Measurements from ENCODE around the gene DDX17. TPM values are rescaled to one million over a fixed set of nuclear protein-coding genes. Genes with fewer than 3 reads are reported as not detected.
A peak's percentile ranks its signal among the peaks of the same experiment; 100 is the strongest.

DDX17 gene
- total RNA-seq, 1 donor: 496 TPM

DNA sequence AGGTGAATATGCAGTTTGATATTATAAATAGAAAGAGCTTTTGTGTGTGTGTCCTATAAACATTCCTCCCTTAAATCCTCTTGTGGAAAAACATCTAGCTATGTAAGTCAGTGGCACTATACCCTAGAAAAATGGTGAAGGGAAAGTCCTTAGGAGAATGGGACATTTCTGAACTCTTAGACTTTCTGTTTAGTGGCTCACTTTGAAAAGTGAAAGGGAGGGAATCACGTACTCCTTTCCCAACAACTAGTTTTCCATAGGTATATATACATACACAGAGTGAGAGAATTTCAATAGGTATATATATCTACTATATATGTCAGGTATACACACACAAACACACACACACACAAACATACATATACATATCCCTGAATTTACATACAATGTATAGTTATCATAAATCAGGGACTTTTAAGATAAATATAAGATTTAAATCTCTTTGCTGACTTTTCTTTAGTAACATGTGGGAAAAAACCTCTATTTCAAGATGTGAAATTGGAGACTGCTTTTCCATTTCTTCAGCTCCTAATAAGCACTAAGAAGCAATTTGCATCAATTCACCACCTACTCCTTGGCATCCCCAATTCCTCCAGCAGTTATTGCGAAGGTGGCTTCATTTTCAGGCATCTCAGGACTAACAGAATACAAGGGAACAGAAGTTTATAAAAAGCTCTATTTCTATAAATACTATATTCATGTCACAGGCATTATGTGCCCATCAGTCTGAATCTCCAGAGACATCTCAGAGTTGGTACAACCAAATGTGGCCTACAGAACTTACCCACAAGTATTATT, 13.5 kb upstream of the DDX17 start:
- no peak overlapping the region for H2AFZ ChIP-seq (ENCODE audit: low read length)
- H3K79me2 ChIP-seq (ENCODE audit: insufficient read depth, low read length): no peaks in the 10 kb centered on the region
- TF ChIP-seq, protein P1, sequence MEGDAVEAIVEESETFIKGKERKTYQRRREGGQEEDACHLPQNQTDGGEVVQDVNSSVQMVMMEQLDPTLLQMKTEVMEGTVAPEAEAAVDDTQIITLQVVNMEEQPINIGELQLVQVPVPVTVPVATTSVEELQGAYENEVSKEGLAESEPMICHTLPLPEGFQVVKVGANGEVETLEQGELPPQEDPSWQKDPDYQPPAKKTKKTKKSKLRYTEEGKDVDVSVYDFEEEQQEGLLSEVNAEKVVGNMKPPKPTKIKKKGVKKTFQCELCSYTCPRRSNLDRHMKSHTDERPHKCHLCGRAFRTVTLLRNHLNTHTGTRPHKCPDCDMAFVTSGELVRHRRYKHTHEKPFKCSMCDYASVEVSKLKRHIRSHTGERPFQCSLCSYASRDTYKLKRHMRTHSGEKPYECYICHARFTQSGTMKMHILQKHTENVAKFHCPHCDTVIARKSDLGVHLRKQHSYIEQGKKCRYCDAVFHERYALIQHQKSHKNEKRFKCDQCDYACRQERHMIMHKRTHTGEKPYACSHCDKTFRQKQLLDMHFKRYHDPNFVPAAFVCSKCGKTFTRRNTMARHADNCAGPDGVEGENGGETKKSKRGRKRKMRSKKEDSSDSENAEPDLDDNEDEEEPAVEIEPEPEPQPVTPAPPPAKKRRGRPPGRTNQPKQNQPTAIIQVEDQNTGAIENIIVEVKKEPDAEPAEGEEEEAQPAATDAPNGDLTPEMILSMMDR (IDR thresholded peaks at IDR 0.05; ENCODE audit: extremely low read depth, low read depth, low read length): no peak
- no peak overlapping the region for H3K4me3 ChIP-seq (ENCODE audit: insufficient read depth, low read length)
- H3K27me3 ChIP-seq (ENCODE audit: insufficient read depth, low read length): no peaks in the 10 kb centered on the region
- peak; percentile 39 for DNase-seq (ENCODE audit: insufficient read length, low spot score, missing footprints)
- no peaks in the 10 kb centered on the region for H3K4me1 ChIP-seq (ENCODE audit: insufficient read depth, low read length)
- H3K9me3 ChIP-seq (ENCODE audit: low read depth, low read length): no peaks in the 10 kb centered on the region
- no peak overlapping the region for H3K27ac ChIP-seq (ENCODE audit: low read depth, low read length)
- no peaks in the 10 kb centered on the region for H4K20me1 ChIP-seq (ENCODE audit: insufficient read depth, low read length)
- no peak overlapping the region for H3K4me2 ChIP-seq (ENCODE audit: insufficient read depth, low read length)
- H3K36me3 ChIP-seq (ENCODE audit: insufficient read depth, low read length): no peaks in the 10 kb centered on the region

DNA sequence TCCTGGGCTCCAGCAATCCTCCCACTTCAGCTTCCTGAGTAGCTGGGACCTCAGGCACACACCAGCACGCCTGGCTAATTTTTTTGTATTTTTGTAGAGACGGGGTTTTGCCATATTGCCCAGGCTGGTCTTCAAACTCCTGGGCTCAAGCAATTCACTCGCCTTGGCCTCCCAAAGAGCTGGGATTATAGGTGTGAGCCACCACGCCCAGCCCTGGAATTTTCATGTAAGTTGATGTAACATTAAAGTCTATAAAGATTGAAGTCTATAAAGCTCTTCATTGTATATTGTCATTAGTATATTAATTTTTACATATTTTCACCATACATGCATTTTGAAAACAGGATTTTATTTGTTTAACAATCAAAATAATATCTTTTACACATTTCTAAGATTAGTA, 12.5 kb upstream of the DDX17 start:
- H3K27ac ChIP-seq (ENCODE audit: low read depth, low read length): no peak overlapping the region
- no peaks in the 10 kb centered on the region for H3K9me3 ChIP-seq (ENCODE audit: low read depth, low read length)
- TF ChIP-seq, protein P1 (IDR thresholded peaks at IDR 0.05; ENCODE audit: extremely low read depth, low read depth, low read length): no peak
- no peaks in the 10 kb centered on the region for H3K79me2 ChIP-seq (ENCODE audit: insufficient read depth, low read length)
- no peak overlapping the region for H3K4me2 ChIP-seq (ENCODE audit: insufficient read depth, low read length)
- no peaks in the 10 kb centered on the region for H3K36me3 ChIP-seq (ENCODE audit: insufficient read depth, low read length)
- no peaks in the 10 kb centered on the region for H3K4me1 ChIP-seq (ENCODE audit: insufficient read depth, low read length)
- no peaks in the 10 kb centered on the region for H4K20me1 ChIP-seq (ENCODE audit: insufficient read depth, low read length)
- H2AFZ ChIP-seq (ENCODE audit: low read length): no peak overlapping the region
- H3K4me3 ChIP-seq (ENCODE audit: insufficient read depth, low read length): no peak overlapping the region
- no peaks in the 10 kb centered on the region for H3K27me3 ChIP-seq (ENCODE audit: insufficient read depth, low read length)
- DNase-seq (ENCODE audit: insufficient read length, low spot score, missing footprints): peak; percentile 32

DNA sequence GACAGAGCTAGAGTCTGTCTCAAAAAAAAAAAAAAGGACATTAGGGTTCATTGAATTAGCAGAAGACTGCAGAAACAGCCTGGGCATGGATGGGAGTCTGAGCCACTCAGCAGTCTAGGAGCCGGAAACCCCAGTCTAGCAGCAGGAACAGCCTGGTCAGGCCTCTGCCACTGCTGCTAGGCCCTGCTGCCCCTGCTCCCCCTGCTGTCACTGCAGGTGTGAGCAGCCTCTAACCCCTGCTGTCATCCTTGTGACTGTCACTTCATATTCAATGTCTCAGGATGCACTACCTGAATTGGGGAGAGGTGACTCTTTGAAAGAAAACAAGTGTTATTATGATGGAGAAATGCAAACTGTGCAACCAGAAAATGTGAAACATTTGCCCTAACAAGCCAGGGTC, 7.0 kb upstream of the DDX17 start:
- no peak for DNase-seq (ENCODE audit: insufficient read length, low spot score, missing footprints)
- no peak overlapping the region for H2AFZ ChIP-seq (ENCODE audit: low read length)
- no peaks in the 10 kb centered on the region for H3K79me2 ChIP-seq (ENCODE audit: insufficient read depth, low read length)
- H3K4me2 ChIP-seq (ENCODE audit: insufficient read depth, low read length): no peak overlapping the region
- H3K4me3 ChIP-seq (ENCODE audit: insufficient read depth, low read length): no peak overlapping the region
- H4K20me1 ChIP-seq (ENCODE audit: insufficient read depth, low read length): no peaks in the 10 kb centered on the region
- H3K27ac ChIP-seq (ENCODE audit: low read depth, low read length): no peak overlapping the region
- no peaks in the 10 kb centered on the region for H3K27me3 ChIP-seq (ENCODE audit: insufficient read depth, low read length)
- TF ChIP-seq, protein P1 (IDR thresholded peaks at IDR 0.05; ENCODE audit: extremely low read depth, low read depth, low read length): no peak
- no peaks in the 10 kb centered on the region for H3K4me1 ChIP-seq (ENCODE audit: insufficient read depth, low read length)
- H3K36me3 ChIP-seq (ENCODE audit: insufficient read depth, low read length): no peaks in the 10 kb centered on the region
- H3K9me3 ChIP-seq (ENCODE audit: low read depth, low read length): no peaks in the 10 kb centered on the region

DNA sequence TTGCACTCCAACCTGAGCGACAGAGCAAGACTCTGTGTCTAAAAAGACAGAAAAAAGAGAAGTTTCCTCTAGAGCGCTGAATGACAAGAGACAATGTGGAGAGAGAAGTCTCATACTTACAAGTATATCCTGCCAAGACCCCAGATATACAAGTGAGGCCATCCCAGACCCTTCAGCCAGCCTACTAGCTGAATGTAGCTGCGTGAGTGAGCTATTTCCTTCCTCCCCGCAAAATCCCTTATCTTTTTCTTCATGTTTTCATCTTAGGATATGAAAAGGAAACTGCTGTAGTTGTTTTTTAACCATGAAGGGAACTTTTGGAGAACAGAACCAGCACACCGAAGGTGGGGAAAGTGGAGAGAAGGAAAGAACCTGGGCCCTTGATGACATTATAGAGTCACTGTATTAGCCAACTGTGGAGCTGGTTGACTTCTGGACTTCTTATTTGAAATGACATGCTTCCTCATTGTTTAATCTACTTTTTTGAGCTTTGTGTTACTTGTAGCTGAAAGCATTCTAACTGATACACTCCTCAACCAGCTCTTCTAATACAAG, 4.4 kb upstream of the DDX17 start:
- H3K27me3 ChIP-seq (ENCODE audit: insufficient read depth, low read length): no peaks in the 10 kb centered on the region
- H3K79me2 ChIP-seq (ENCODE audit: insufficient read depth, low read length): peaks cover 6% of the 10 kb centered on the region
- H3K4me3 ChIP-seq (ENCODE audit: insufficient read depth, low read length): no peak overlapping the region
- H3K9me3 ChIP-seq (ENCODE audit: low read depth, low read length): no peaks in the 10 kb centered on the region
- no peak overlapping the region for H3K4me2 ChIP-seq (ENCODE audit: insufficient read depth, low read length)
- no peak for DNase-seq (ENCODE audit: insufficient read length, low spot score, missing footprints)
- TF ChIP-seq, protein P1 (IDR thresholded peaks at IDR 0.05; ENCODE audit: extremely low read depth, low read depth, low read length): no peak
- no peak overlapping the region for H3K27ac ChIP-seq (ENCODE audit: low read depth, low read length)
- H3K36me3 ChIP-seq (ENCODE audit: insufficient read depth, low read length): no peaks in the 10 kb centered on the region
- H2AFZ ChIP-seq (ENCODE audit: low read length): no peak overlapping the region
- no peaks in the 10 kb centered on the region for H4K20me1 ChIP-seq (ENCODE audit: insufficient read depth, low read length)
- H3K4me1 ChIP-seq (ENCODE audit: insufficient read depth, low read length): no peaks in the 10 kb centered on the region

Data from osteoblast (primary cell).